Measurements from ENCODE around the gene GNB1L.

- TF ChIP-seq, protein P1, sequence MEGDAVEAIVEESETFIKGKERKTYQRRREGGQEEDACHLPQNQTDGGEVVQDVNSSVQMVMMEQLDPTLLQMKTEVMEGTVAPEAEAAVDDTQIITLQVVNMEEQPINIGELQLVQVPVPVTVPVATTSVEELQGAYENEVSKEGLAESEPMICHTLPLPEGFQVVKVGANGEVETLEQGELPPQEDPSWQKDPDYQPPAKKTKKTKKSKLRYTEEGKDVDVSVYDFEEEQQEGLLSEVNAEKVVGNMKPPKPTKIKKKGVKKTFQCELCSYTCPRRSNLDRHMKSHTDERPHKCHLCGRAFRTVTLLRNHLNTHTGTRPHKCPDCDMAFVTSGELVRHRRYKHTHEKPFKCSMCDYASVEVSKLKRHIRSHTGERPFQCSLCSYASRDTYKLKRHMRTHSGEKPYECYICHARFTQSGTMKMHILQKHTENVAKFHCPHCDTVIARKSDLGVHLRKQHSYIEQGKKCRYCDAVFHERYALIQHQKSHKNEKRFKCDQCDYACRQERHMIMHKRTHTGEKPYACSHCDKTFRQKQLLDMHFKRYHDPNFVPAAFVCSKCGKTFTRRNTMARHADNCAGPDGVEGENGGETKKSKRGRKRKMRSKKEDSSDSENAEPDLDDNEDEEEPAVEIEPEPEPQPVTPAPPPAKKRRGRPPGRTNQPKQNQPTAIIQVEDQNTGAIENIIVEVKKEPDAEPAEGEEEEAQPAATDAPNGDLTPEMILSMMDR (IDR thresholded peaks at IDR 0.05), result no peak
- no peak for TF ChIP-seq POLR2A (IDR thresholded peaks at IDR 0.05)
These were observed 41.8 kb downstream of the GNB1L start for GRCh38 chr22:19812910-19813309.

All from prostate gland (tissue), 2 donors.